HG02885 (cell line): ENCODE measurements around the gene CYSRT1.
A peak's percentile ranks its signal among the peaks of the same experiment; 100 is the strongest.
"Not testable (repeated sequence)": the region's sequence is repeated elsewhere in the genome, so short reads cannot be mapped to it uniquely, and the experiment has no call there.

Experiments
- ATAC-seq: cut with Tn5 transposase; IDR thresholded peaks from one replicate; pipeline ENCODE4 v1.9.1; 2021; ENCODE audit warnings: mild to moderate bottlenecking; ENCODE audit not compliant: unreplicated experiment, poor library complexity

Gene CYSRT1

GRCh38 chr9:137234055-137234697 lies 9.2 kb downstream of the CYSRT1 start:
- ATAC-seq, result no peak

- ATAC-seq, result no peak
Observed at GRCh38 chr9:137234758-137235423, 9.9 kb downstream of the CYSRT1 start.

- ATAC-seq, result no peak
Observed at GRCh38 chr9:137235424-137236237, 10.7 kb downstream of the CYSRT1 start.

- peak; percentile 22 for ATAC-seq
Observed at GRCh38 chr9:137236238-137236935, 11.4 kb downstream of the CYSRT1 start.

- ATAC-seq, result no peak
Observed at GRCh38 chr9:137236936-137237421, 12.0 kb downstream of the CYSRT1 start.

GRCh38 chr9:137237759-137238726 lies 13.1 kb downstream of the CYSRT1 start:
- no peak for ATAC-seq

GRCh38 chr9:137239541-137240200 lies 14.7 kb downstream of the CYSRT1 start:
- not testable (repeated sequence) for ATAC-seq

GRCh38 chr9:137240318-137240840 lies 15.4 kb downstream of the CYSRT1 start:
- peak; percentile 23 for ATAC-seq

- peak; percentile 75 for ATAC-seq
Observed at GRCh38 chr9:137240841-137241489, 16.0 kb downstream of the CYSRT1 start, which contains the start of gene TUBB4B. TSS of gene TUBB4B (plus strand) at chr9:137241287. CDS start at chr9:137241361, 74 bp downstream.

- no peak for ATAC-seq
Observed at GRCh38 chr9:137241490-137242268, 16.7 kb downstream of the CYSRT1 start.

- ATAC-seq, result no peak
Observed at GRCh38 chr9:137242269-137243203, 17.6 kb downstream of the CYSRT1 start.

GRCh38 chr9:137243266-137243625 lies 18.3 kb downstream of the CYSRT1 start:
- ATAC-seq, result not testable (repeated sequence)

GRCh38 chr9:137243626-137244485 lies 18.9 kb downstream of the CYSRT1 start:
- ATAC-seq, result no peak

GRCh38 chr9:137244486-137245449 lies 19.8 kb downstream of the CYSRT1 start:
- no peak for ATAC-seq
